Endothelial cell of umbilical vein (primary cell): Measurements from ENCODE around the gene LHX3.

Experiments
- EZH2 ChIP-seq: IDR thresholded peaks from 2 replicates; pipeline ENCODE4 v1.6.1; 2012; ENCODE audit warnings: borderline replicate concordance, low read depth, mild to moderate bottlenecking, moderate library complexity, low read length, inconsistent platforms; ENCODE audit not compliant: severe bottlenecking
- GATA2 ChIP-seq: IDR thresholded peaks from 2 replicates; pipeline ENCODE4 v1.7.0; 2011; ENCODE audit warnings: low read depth, mild to moderate bottlenecking, moderate library complexity, mixed read lengths, low read length; ENCODE audit not compliant: insufficient read length, insufficient read depth
- POLR2A ChIP-seq: IDR thresholded peaks from 2 replicates; pipeline ENCODE4 v1.6.1; 2012; ENCODE audit warnings: low read depth, mild to moderate bottlenecking, control low read depth, low read length
- POLR2AphosphoS5 ChIP-seq: IDR thresholded peaks from 2 replicates; pipeline ENCODE4 v1.6.1; 2012; ENCODE audit warnings: low read depth, mild to moderate bottlenecking, control low read depth, low read length, moderate library complexity; ENCODE audit not compliant: insufficient read depth
- TF ChIP-seq, protein P1 (sequence below), 2 donors: IDR thresholded peaks; 1 replicate in 1 of 2; 2 replicates in 1 of 2; pipeline ENCODE4 v1.5.1; 2011; ENCODE audit warnings: low read length in 2 of 2, mild to moderate bottlenecking in 2 of 2, moderate library complexity in 2 of 2, control low read depth in 1 of 2, inconsistent platforms in 1 of 2, low read depth in 1 of 2; ENCODE audit not compliant: insufficient read depth in 1 of 2; ENCODE audit errors: extremely low read depth in 1 of 2
- TF ChIP-seq, protein P2 (sequence below): IDR thresholded peaks from 2 replicates; pipeline ENCODE4 v1.6.1; 2011; ENCODE audit not compliant: insufficient read depth, insufficient read length

DNA sequence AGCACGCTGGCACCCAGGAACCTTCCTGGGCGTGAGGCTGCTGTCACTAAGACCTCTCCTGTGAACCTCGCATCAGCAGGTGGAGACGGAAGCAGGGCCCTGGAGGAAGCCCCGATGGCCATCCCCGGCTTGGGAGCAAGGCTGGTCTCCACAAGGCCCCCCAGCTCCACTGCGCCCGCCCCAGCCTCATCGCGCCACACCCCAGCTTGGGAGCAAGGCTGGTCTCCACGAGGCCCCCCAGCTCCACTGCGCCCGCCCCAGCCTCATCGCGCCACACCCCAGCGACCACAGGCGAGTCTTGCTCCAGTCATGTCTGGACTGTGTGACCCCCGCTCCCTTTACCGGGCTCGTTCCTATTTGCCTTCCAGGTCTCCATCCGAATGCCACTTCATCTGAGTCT, 29.7 kb upstream of the LHX3 start:
- TF ChIP-seq POLR2AphosphoS5 = no peak
- TF ChIP-seq, protein P1, sequence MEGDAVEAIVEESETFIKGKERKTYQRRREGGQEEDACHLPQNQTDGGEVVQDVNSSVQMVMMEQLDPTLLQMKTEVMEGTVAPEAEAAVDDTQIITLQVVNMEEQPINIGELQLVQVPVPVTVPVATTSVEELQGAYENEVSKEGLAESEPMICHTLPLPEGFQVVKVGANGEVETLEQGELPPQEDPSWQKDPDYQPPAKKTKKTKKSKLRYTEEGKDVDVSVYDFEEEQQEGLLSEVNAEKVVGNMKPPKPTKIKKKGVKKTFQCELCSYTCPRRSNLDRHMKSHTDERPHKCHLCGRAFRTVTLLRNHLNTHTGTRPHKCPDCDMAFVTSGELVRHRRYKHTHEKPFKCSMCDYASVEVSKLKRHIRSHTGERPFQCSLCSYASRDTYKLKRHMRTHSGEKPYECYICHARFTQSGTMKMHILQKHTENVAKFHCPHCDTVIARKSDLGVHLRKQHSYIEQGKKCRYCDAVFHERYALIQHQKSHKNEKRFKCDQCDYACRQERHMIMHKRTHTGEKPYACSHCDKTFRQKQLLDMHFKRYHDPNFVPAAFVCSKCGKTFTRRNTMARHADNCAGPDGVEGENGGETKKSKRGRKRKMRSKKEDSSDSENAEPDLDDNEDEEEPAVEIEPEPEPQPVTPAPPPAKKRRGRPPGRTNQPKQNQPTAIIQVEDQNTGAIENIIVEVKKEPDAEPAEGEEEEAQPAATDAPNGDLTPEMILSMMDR (IDR thresholded peaks at IDR 0.05; ENCODE audit: extremely low read depth in 1 of 2, insufficient read depth in 1 of 2, low read depth in 1 of 2, low read length in 2 of 2) = no peak
- TF ChIP-seq POLR2A = no peak
- TF ChIP-seq EZH2 = no peak
- TF ChIP-seq, protein P2, sequence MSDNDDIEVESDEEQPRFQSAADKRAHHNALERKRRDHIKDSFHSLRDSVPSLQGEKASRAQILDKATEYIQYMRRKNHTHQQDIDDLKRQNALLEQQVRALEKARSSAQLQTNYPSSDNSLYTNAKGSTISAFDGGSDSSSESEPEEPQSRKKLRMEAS = no peak
- TF ChIP-seq GATA2 = no peak
